Activated naive CD8-positive, alpha-beta T cell treated with anti-CD3 and anti-CD28 coated beads, Interleukin-2, amount 50 U/mL, for 16 hours (primary cell): ENCODE results near the gene SH3RF2.
"Not testable (repeated sequence)": the region's sequence is repeated elsewhere in the genome, so short reads cannot be mapped to it uniquely, and the experiment has no call there.

ENCODE experiments used
- DNase-seq: peaks from one replicate; pipeline ENCODE4 v3.0.0-alpha.2; 2020; ENCODE audit warnings: low read depth, low spot score

Gene SH3RF2

GRCh38 chr5:145948047-145948446 is 11.7 kb downstream of the SH3RF2 start:
- no peak for DNase-seq

GRCh38 chr5:145948921-145949320 is 12.5 kb downstream of the SH3RF2 start:
- DNase-seq, result no peak

GRCh38 chr5:145949474-145949873 is 13.1 kb downstream of the SH3RF2 start:
- no peak for DNase-seq

- DNase-seq, result no peak
Measured at GRCh38 chr5:145951071-145951470, 14.7 kb downstream of the SH3RF2 start.

- DNase-seq, result no peak
Measured at GRCh38 chr5:145953202-145953601, 16.8 kb downstream of the SH3RF2 start.

GRCh38 chr5:145954140-145954539 is 17.8 kb downstream of the SH3RF2 start:
- not testable (repeated sequence) for DNase-seq

- DNase-seq, result no peak
Measured at GRCh38 chr5:145957388-145957787, 21.0 kb downstream of the SH3RF2 start.

- DNase-seq, result no peak
Measured at GRCh38 chr5:145958436-145958835, 22.1 kb downstream of the SH3RF2 start.

- no peak for DNase-seq
Measured at GRCh38 chr5:145960166-145960565, 23.8 kb downstream of the SH3RF2 start.

- DNase-seq, result no peak
Measured at GRCh38 chr5:145960848-145961600, 24.6 kb downstream of the SH3RF2 start.

GRCh38 chr5:145962001-145962400 is 25.6 kb downstream of the SH3RF2 start:
- DNase-seq, result no peak

GRCh38 chr5:145964008-145964407 is 27.6 kb downstream of the SH3RF2 start:
- not testable (repeated sequence) for DNase-seq

GRCh38 chr5:145965804-145966203 is 29.4 kb downstream of the SH3RF2 start:
- no peak for DNase-seq

GRCh38 chr5:145967296-145967695 is 30.9 kb downstream of the SH3RF2 start:
- DNase-seq, result no peak

GRCh38 chr5:145968970-145969713 is 32.8 kb downstream of the SH3RF2 start:
- no peak for DNase-seq

- DNase-seq, result no peak
Measured at GRCh38 chr5:145969714-145970092, 33.3 kb downstream of the SH3RF2 start.

- no peak for DNase-seq
Measured at GRCh38 chr5:145971108-145971507, 34.7 kb downstream of the SH3RF2 start.

GRCh38 chr5:145971701-145972100 is 35.3 kb downstream of the SH3RF2 start:
- DNase-seq, result no peak

GRCh38 chr5:145975001-145975360 is 38.6 kb downstream of the SH3RF2 start:
- DNase-seq, result no peak

- no peak for DNase-seq
Measured at GRCh38 chr5:145975361-145976066, 39.1 kb downstream of the SH3RF2 start.

GRCh38 chr5:145976431-145977155 is 40.2 kb downstream of the SH3RF2 start:
- DNase-seq, result no peak

GRCh38 chr5:145978171-145978570 is 41.8 kb downstream of the SH3RF2 start:
- DNase-seq, result no peak
